Osteocyte (in vitro differentiated cells): ENCODE measurements around the gene CBX1. TPM values are rescaled to one million over a fixed set of nuclear protein-coding genes. Genes with fewer than 3 reads are reported as not detected.
"Not testable (repeated sequence)": the region's sequence is repeated elsewhere in the genome, so short reads cannot be mapped to it uniquely, and the experiment has no call there.

ENCODE experiments used
- DNase-seq: peaks from one replicate; pipeline ENCODE4 v3.0.0; 2021; ENCODE audit warnings: mixed read lengths; ENCODE audit not compliant: unreplicated experiment; ENCODE audit errors: extremely low spot score
- H3K27ac Mint-ChIP-seq: one replicate; pipeline ENCODE4 v1.8.0; 2021; ENCODE audit warnings: mild to moderate bottlenecking, mixed read lengths; ENCODE audit not compliant: unreplicated experiment
- H3K27me3 Mint-ChIP-seq: one replicate; pipeline ENCODE4 v1.8.0; 2021; ENCODE audit warnings: mixed read lengths; ENCODE audit not compliant: unreplicated experiment
- H3K36me3 Mint-ChIP-seq: one replicate; pipeline ENCODE4 v1.8.0; 2021; ENCODE audit warnings: mixed read lengths; ENCODE audit not compliant: unreplicated experiment
- H3K4me1 Mint-ChIP-seq: one replicate; pipeline ENCODE4 v1.8.0; 2021; ENCODE audit warnings: mixed read lengths; ENCODE audit not compliant: unreplicated experiment
- H3K4me3 Mint-ChIP-seq: one replicate; pipeline ENCODE4 v1.8.0; 2021; ENCODE audit warnings: mild to moderate bottlenecking, moderate library complexity, mixed read lengths; ENCODE audit not compliant: unreplicated experiment
- H3K9me3 Mint-ChIP-seq: one replicate; pipeline ENCODE4 v1.8.0; 2021; ENCODE audit warnings: mixed read lengths; ENCODE audit not compliant: unreplicated experiment
- CTCF ChIP-seq: fragments of 200-600 bp; sonication (generic); IDR thresholded peaks from 2 replicates; pipeline ENCODE4 v1.5.0; 2021; ENCODE audit warnings: antibody characterized with exemption, mild to moderate bottlenecking, moderate library complexity
- total RNA-seq: library from RNA; stranded (reverse); gene quantifications from 2 replicates; pipeline ENCODE4 v1.2.1, GENCODE V29; 2021

The CBX1 gene
- total RNA-seq, 1 donor from 2014 or later, result 76.5 TPM

- peaks cover 17% of the 10 kb centered on the region for H3K4me1 Mint-ChIP-seq
- H3K27me3 Mint-ChIP-seq, result no peaks in the 10 kb centered on the region
- no peaks in the 10 kb centered on the region for H3K36me3 Mint-ChIP-seq
- peak within 1 kb of the TSS; percentile 82 for H3K27ac Mint-ChIP-seq
- peak within 1 kb of the TSS; percentile 77 for H3K4me3 Mint-ChIP-seq
- no peaks in the 10 kb centered on the region for H3K9me3 Mint-ChIP-seq
- TF ChIP-seq CTCF, result peak; percentile 32
- DNase-seq, result no peak
These were observed 64.0 kb downstream of the CBX1 start, which contains the start of gene COPZ2 for GRCh38 chr17:48037036-48037837. Gene COPZ2 (minus strand): TSS chr17:48037797. CDS start chr17:48037777, 20 bp downstream.

- no peaks in the 10 kb centered on the region for H3K36me3 Mint-ChIP-seq
- TF ChIP-seq CTCF, result no peak
- H3K27me3 Mint-ChIP-seq, result no peaks in the 10 kb centered on the region
- peaks cover 19% of the 10 kb centered on the region for H3K4me1 Mint-ChIP-seq
- peak overlapping the region; percentile 67 for H3K4me3 Mint-ChIP-seq
- DNase-seq, result no peak
- H3K27ac Mint-ChIP-seq, result peak overlapping the region; percentile 73
- H3K9me3 Mint-ChIP-seq, result no peaks in the 10 kb centered on the region
These were observed 64.6 kb downstream of the CBX1 start for GRCh38 chr17:48036693-48037035.

GRCh38 chr17:48034734-48035133 lies 66.5 kb downstream of the CBX1 start:
- H3K27ac Mint-ChIP-seq, H3K4me3 Mint-ChIP-seq, H3K36me3 Mint-ChIP-seq, H3K27me3 Mint-ChIP-seq, DNase-seq, H3K9me3 Mint-ChIP-seq: not testable (repeated sequence)
- H3K4me1 Mint-ChIP-seq, result peaks cover 36% of the 10 kb centered on the region

- TF ChIP-seq CTCF, result no peak
- Mint-ChIP-seq H3K27ac (peak overlapping the region; percentile 88), H3K27me3 (no peaks in the 10 kb centered on the region), H3K4me3 (no peak overlapping the region), H3K36me3 (no peaks in the 10 kb centered on the region), H3K9me3 (no peaks in the 10 kb centered on the region), H3K4me1 (peaks cover 28% of the 10 kb centered on the region)
- DNase-seq, result no peak
These were observed 69.3 kb downstream of the CBX1 start for GRCh38 chr17:48031966-48032365.

GRCh38 chr17:48030531-48030930 lies 70.7 kb downstream of the CBX1 start:
- Mint-ChIP-seq H3K27ac (peak overlapping the region; percentile 88), H3K27me3 (no peaks in the 10 kb centered on the region), H3K4me3 (no peak overlapping the region), H3K9me3 (no peaks in the 10 kb centered on the region), H3K36me3 (no peaks in the 10 kb centered on the region), H3K4me1 (peaks cover 34% of the 10 kb centered on the region)
- DNase-seq, result no peak
- no peak for TF ChIP-seq CTCF
